HCT116 (cell line): Measurements from ENCODE around the gene RNPEPL1. TPM values are rescaled to one million over a fixed set of nuclear protein-coding genes. Genes with fewer than 3 reads are reported as not detected.

ENCODE experiments used
- ATAC-seq: fragments of 200-7000 bp; cut with Tn5 transposase; 2 replicates; pipeline ENCODE4 v1.9.1; 2020; ENCODE audit warnings: mild to moderate bottlenecking, moderate library complexity
- BruUV-seq: library from RNA; stranded (reverse); fragments of 400-500 nt; replicated peaks from 2 replicates; lab custom pipeline; 2021; lab: Mats Ljungman, UMichigan
- CTCF ChIA-PET: fragments of 300-600 bp; sonication (Branson Sonifier 250); formaldehyde crosslinking; loops from one replicate; lab custom pipeline; 2021; ENCODE audit warnings: antibody characterized with exemption; lab: Charles Lee
- POLR2A ChIA-PET: fragments of 300-600, 350-600 bp; sonication (Branson Sonifier 250); formaldehyde crosslinking; loops from one replicate; lab custom pipeline; 2021; ENCODE audit warnings: antibody characterized with exemption; lab: Charles Lee
- RAD21 ChIA-PET, 2 experiments: fragments of 300-600 bp; sonication (Branson Sonifier 250); formaldehyde crosslinking; loops; one replicate each; lab custom pipeline; 2023; ENCODE audit warnings: low total read pairs in 2 of 2; ENCODE audit not compliant: uncharacterized antibody in 2 of 2, unreplicated experiment in 2 of 2, low non-redundant PET in 1 of 2; lab: Charles Lee
- DNase-seq: peaks from one replicate; pipeline ENCODE4 v3.0.0-alpha.2; 2010; ENCODE audit warnings: low read depth, low spot score
- H2AFZ ChIP-seq: fragments of 200-600 bp; shearing (Covaris generic), sonication (generic); 2 replicates; pipeline ENCODE4 v1.6.1; 2017; ENCODE audit warnings: low read depth, mixed run types, mixed read lengths, antibody characterized with exemption, low read length; ENCODE audit not compliant: poor library complexity, severe bottlenecking
- H3K27ac ChIP-seq: 2 replicates; pipeline ENCODE4 v1.5.1; 2012; ENCODE audit warnings: low read depth, low read length
- H3K27me3 ChIP-seq: fragments of 200-600 bp; sonication (generic); 2 replicates; pipeline ENCODE4 v1.6.1; 2016; ENCODE audit warnings: mixed run types, low read length, mixed read lengths; ENCODE audit not compliant: insufficient read depth
- H3K36me3 ChIP-seq, 2 experiments: fragments of 200-500 bp in 1 of 2; fragments of 200-600 bp in 1 of 2; sonication (Bioruptor generic) in 1 of 2; sonication (generic) in 1 of 2; 2 replicates each; pipeline versions ENCODE4 v1.5.1 to v1.6.1; 2014 to 2016; ENCODE audit warnings: low read length in 2 of 2, inconsistent platforms in 1 of 2, mixed read lengths in 1 of 2, mixed run types in 1 of 2; ENCODE audit not compliant: insufficient read depth in 2 of 2, control insufficient read depth in 1 of 2
- H3K4me1 ChIP-seq, 2 experiments: fragments of 200-600 bp in 1 of 2; sonication (generic) in 1 of 2; 2 replicates each; pipeline versions ENCODE4 v1.5.1 to v1.6.1; 2012 to 2017; ENCODE audit warnings: low read length in 2 of 2, inconsistent platforms in 1 of 2, mild to moderate bottlenecking in 1 of 2, mixed read lengths in 1 of 2, mixed run types in 1 of 2, moderate library complexity in 1 of 2; ENCODE audit not compliant: insufficient read depth in 2 of 2, control insufficient read depth in 1 of 2
- H3K4me2 ChIP-seq: fragments of 200-600 bp; sonication (generic); 2 replicates; pipeline ENCODE4 v1.6.1; 2017; ENCODE audit warnings: mixed run types, low read length, mixed read lengths
- H3K4me3 ChIP-seq, 2 experiments: fragments of 200-600 bp in 1 of 2; sonication (generic) in 1 of 2; replicated peaks in 1 of 2; 2 replicates each; pipeline ENCODE4 v1.5.1; 2011 to 2016; ENCODE audit warnings: low read length in 2 of 2, control low read depth in 1 of 2, low read depth in 1 of 2, mild to moderate bottlenecking in 1 of 2, mixed read lengths in 1 of 2, mixed run types in 1 of 2
- H3K79me2 ChIP-seq: fragments of 200-600 bp; sonication (generic); 2 replicates; pipeline ENCODE4 v1.6.1; 2017; ENCODE audit warnings: mild to moderate bottlenecking, mixed run types, low read length, moderate library complexity, mixed read lengths; ENCODE audit not compliant: insufficient read depth
- H3K9ac ChIP-seq: fragments of 200-600 bp; sonication (generic); 2 replicates; pipeline ENCODE4 v1.6.1; 2016; ENCODE audit warnings: low read length, mixed read lengths
- H3K9me2 ChIP-seq: fragments of 200-600 bp; sonication (generic), shearing (Covaris generic); 2 replicates; pipeline ENCODE4 v1.6.1; 2017; ENCODE audit warnings: mixed run types, mild to moderate bottlenecking, moderate library complexity; ENCODE audit not compliant: insufficient read depth
- H3K9me3 ChIP-seq, 2 experiments: fragments of 200-500 bp in 1 of 2; fragments of 200-600 bp in 1 of 2; sonication (Bioruptor generic) in 1 of 2; sonication (generic) in 1 of 2; 2 replicates each; pipeline ENCODE4 v1.6.1; 2014 to 2017; ENCODE audit warnings: low read length in 2 of 2, mixed read lengths in 2 of 2, inconsistent platforms in 1 of 2, low read depth in 1 of 2, mild to moderate bottlenecking in 1 of 2, mixed run types in 1 of 2, moderate library complexity in 1 of 2; ENCODE audit not compliant: control insufficient read depth in 1 of 2, insufficient read depth in 1 of 2
- H4K20me1 ChIP-seq: fragments of 200-600 bp; sonication (generic), shearing (Covaris generic); 2 replicates; pipeline ENCODE4 v1.6.1; 2017; ENCODE audit warnings: mixed run types, mild to moderate bottlenecking, moderate library complexity; ENCODE audit not compliant: insufficient read depth
- CTCF ChIP-seq, 3 experiments: fragments of 200-600 bp in 1 of 3; sonication (generic) in 1 of 3; IDR thresholded peaks in 2 of 3; conservative IDR thresholded peaks in 1 of 3; 2 replicates each; pipeline ENCODE4 v1.5.1; 2012 to 2017; ENCODE audit warnings: low read depth in 2 of 3, low read length in 2 of 3, antibody characterized with exemption in 1 of 3, borderline replicate concordance in 1 of 3, control low read depth in 1 of 3, mild to moderate bottlenecking in 1 of 3, mixed read lengths in 1 of 3, mixed run types in 1 of 3, moderate library complexity in 1 of 3; ENCODE audit not compliant: insufficient read depth in 1 of 3
- EZH2phosphoT487 ChIP-seq: fragments of 200-600 bp; IDR thresholded peaks from 2 replicates; pipeline ENCODE4 v1.6.1; 2018; ENCODE audit warnings: antibody characterized with exemption, borderline replicate concordance
- FOSL1 ChIP-seq: IDR thresholded peaks from 2 replicates; pipeline ENCODE4 v1.6.1; 2012; ENCODE audit warnings: low read depth
- POLR2AphosphoS5 ChIP-seq: IDR thresholded peaks from 2 replicates; pipeline ENCODE4 v1.6.1; 2011; ENCODE audit warnings: mild to moderate bottlenecking, low read depth, low read length, moderate library complexity
- RAD21 ChIP-seq: IDR thresholded peaks from 2 replicates; pipeline ENCODE4 v1.6.1; 2012; ENCODE audit warnings: low read depth, mild to moderate bottlenecking
- ZNF274 ChIP-seq: fragments of 200-500 bp; sonication (Bioruptor generic); IDR thresholded peaks from 2 replicates; pipeline ENCODE4 v1.6.1; 2014; ENCODE audit warnings: mild to moderate bottlenecking, low read depth, low read length, inconsistent platforms
- intact Hi-C: fragments of 100-400 bp; cut with micrococcal nuclease; formaldehyde crosslinking; loops from 2 replicates; pipeline ENCODE4 v1.10.0; 2022
- total RNA-seq: library from RNA; stranded (reverse); gene quantifications from one replicate; pipeline ENCODE4 v1.2.1, GENCODE V29; 2021; ENCODE audit not compliant: unreplicated experiment

RNPEPL1 gene
- total RNA-seq, 1 experiment from 2014 or later, result 49.7 TPM

GRCh38 chr2:240604291-240604938 is 36.1 kb downstream of the RNPEPL1 start:
- Histone ChIP-seq H3K4me3 (peak overlapping the region in 1 of 2 experiments; percentile 4; a peak in 1 of 4 replicates), H3K9me3 (no peaks in the 10 kb centered on the region), H2AFZ (no peak overlapping the region), H4K20me1 (no peaks in the 10 kb centered on the region), H3K9me2 (no peaks in the 10 kb centered on the region), H3K9ac (no peak overlapping the region), H3K4me2 (peak overlapping the region; percentile 46), H3K4me1 (peaks cover 8 to 25% of the 10 kb centered on the region in 2 experiments; a peak in 3 of 4 replicates), H3K27ac (no peak overlapping the region; the same call in 1 of the 2 replicates), H3K27me3 (no peaks in the 10 kb centered on the region), H3K79me2 (no peaks in the 10 kb centered on the region), H3K36me3 (no peaks in the 10 kb centered on the region)
- peak; percentile 57 for DNase-seq
- peak; percentile 95 for ATAC-seq
- ChIA-PET RAD21 (no interaction called here), POLR2A (no interaction called here), CTCF (interaction anchor here (1.0 to 2.2 kb wide), 6 partner anchors 8 to 236 kb away, joined by 3 to 6 read pairs (median 4); partner anchors contain the start of gene CAPN10)
- no TSS peak for BruUV-seq
- TF ChIP-seq FOSL1 (no peak), CTCF (IDR thresholded peaks at IDR 0.05 in 2 of 3, conservative IDR thresholded peaks at IDR 0.05 in 1 of 3; ENCODE audit: borderline replicate concordance in 1 of 3, insufficient read depth in 1 of 3, low read depth in 2 of 3, low read length in 2 of 3) (peak; percentile 44 to 86 (median 78); a peak in 5 of 6 replicates), POLR2AphosphoS5 (peak; percentile 65), EZH2phosphoT487 (no peak), RAD21 (peak; percentile 42; the same call in 1 of the 2 replicates), ZNF274 (no peak)
- intact Hi-C loops, result no loop called here
